Measurements from ENCODE around the gene AKAP8L. TPM values are rescaled to one million over a fixed set of nuclear protein-coding genes. Genes with fewer than 3 reads are reported as not detected.
A peak's percentile ranks its signal among the peaks of the same experiment; 100 is the strongest.
"Not testable (repeated sequence)": the region's sequence is repeated elsewhere in the genome, so short reads cannot be mapped to it uniquely, and the experiment has no call there.

AKAP8L gene
- total RNA-seq, 1 experiment from 2014 or later, result 123 TPM

DNA sequence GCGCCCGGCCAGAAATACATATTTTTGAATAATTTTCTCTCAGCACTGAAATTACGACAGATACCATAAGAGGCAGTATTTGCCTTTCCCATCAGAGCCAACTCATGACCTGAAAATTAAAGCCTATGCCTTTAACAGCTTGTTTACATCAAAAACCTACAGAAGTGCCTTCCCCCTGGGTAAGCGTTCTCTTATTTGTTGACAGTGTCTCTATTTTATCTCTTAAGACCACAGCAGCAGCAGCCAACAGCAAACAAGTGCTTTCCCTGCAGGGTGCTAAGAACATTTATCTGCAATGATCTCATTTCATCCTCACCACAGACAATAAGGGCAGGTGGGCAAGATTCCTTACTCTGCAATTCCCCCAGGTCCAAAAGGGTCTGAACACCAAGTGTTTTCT lies 6.0 kb downstream of the AKAP8L start:
- H4K20me1 ChIP-seq (ENCODE audit: control insufficient read depth, insufficient read depth, insufficient read length), result no peaks in the 10 kb centered on the region
- no peaks in the 10 kb centered on the region for H3K27me3 ChIP-seq (ENCODE audit: insufficient read depth, low read length)
- Mint-ChIP-seq H3K27me3 (ENCODE audit: low read depth) (no peaks in the 10 kb centered on the region), H3K9me3 (no peaks in the 10 kb centered on the region), H3K27ac (peak overlapping the region in 2 of 3 experiments; percentile 45 to 88; a peak in 3 of 7 replicates), H3K4me1 (peaks cover 20 to 22% of the 10 kb centered on the region in 2 experiments), H3K4me3 (no peak overlapping the region; a peak in 1 of 5 replicates), H3K36me3 (ENCODE audit: insufficient read depth in 1 of 3, low read depth in 3 of 3) (peaks cover 16 to 52% (median 41%) of the 10 kb centered on the region in 3 experiments)
- no peak overlapping the region for H3T11ph ChIP-seq (ENCODE audit: low read length)
- DNase-seq, result no peak
- no peak overlapping the region for H2AK5ac ChIP-seq (ENCODE audit: insufficient read length, low read length)
- peaks cover 61% of the 10 kb centered on the region for H3K79me2 ChIP-seq (ENCODE audit: insufficient read depth, low read length)
- no peak overlapping the region for H2BK120ac ChIP-seq (ENCODE audit: low read depth, low read length, poor library complexity, severe bottlenecking)
- no peak overlapping the region for H3K9ac ChIP-seq (ENCODE audit: extremely low read depth, insufficient read length, low read length)
- H3K14ac ChIP-seq (ENCODE audit: insufficient read depth, low read length), result no peak overlapping the region
- TF ChIP-seq, protein P1, sequence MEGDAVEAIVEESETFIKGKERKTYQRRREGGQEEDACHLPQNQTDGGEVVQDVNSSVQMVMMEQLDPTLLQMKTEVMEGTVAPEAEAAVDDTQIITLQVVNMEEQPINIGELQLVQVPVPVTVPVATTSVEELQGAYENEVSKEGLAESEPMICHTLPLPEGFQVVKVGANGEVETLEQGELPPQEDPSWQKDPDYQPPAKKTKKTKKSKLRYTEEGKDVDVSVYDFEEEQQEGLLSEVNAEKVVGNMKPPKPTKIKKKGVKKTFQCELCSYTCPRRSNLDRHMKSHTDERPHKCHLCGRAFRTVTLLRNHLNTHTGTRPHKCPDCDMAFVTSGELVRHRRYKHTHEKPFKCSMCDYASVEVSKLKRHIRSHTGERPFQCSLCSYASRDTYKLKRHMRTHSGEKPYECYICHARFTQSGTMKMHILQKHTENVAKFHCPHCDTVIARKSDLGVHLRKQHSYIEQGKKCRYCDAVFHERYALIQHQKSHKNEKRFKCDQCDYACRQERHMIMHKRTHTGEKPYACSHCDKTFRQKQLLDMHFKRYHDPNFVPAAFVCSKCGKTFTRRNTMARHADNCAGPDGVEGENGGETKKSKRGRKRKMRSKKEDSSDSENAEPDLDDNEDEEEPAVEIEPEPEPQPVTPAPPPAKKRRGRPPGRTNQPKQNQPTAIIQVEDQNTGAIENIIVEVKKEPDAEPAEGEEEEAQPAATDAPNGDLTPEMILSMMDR (conservative IDR thresholded peaks at IDR 0.05), result no peak
- 0 out of 2 replicates have a peak, but pooled peaks cover 2% of the 10 kb centered on the region for H3K4me1 ChIP-seq (ENCODE audit: insufficient read depth, low read length)
- H2BK15ac ChIP-seq (ENCODE audit: low read depth, low read length), result no peak overlapping the region
- no peak overlapping the region for H2BK20ac ChIP-seq (ENCODE audit: low read depth, low read length, poor library complexity, severe bottlenecking)
- no peak overlapping the region for H2BK12ac ChIP-seq (ENCODE audit: insufficient read length, low read depth, low read length)
- no peak overlapping the region for H3K4ac ChIP-seq (ENCODE audit: low read depth, low read length)
- H3K23ac ChIP-seq (ENCODE audit: insufficient read length, low read depth, low read length), result no peak overlapping the region
- H4K5ac ChIP-seq (ENCODE audit: insufficient read length, low read depth, low read length), result no peak overlapping the region
- no peak overlapping the region for H3K56ac ChIP-seq (ENCODE audit: insufficient read length, low read depth, low read length)
- no peak overlapping the region for H3K4me2 ChIP-seq (ENCODE audit: insufficient read depth, insufficient read length, low read length)
- no peaks in the 10 kb centered on the region for H3K9me3 ChIP-seq (ENCODE audit: control insufficient read depth, low read depth, low read length)
- no peak overlapping the region for H2AFZ ChIP-seq (ENCODE audit: low read length)
- H4K91ac ChIP-seq (ENCODE audit: insufficient read length, low read depth, low read length), result no peak overlapping the region
- H4K8ac ChIP-seq (replicated peaks; ENCODE audit: insufficient read length, low read depth, low read length), result no peak overlapping the region
- whole genome bisulfite sequencing (ENCODE audit: extremely low coverage, insufficient read length, low lambda C conversion rate), result no CpG with 5 or more reads among the region's 4 CpGs
- no peak overlapping the region for H3K27ac ChIP-seq (ENCODE audit: insufficient read length, low read depth, low read length)
- no peak overlapping the region for H2BK5ac ChIP-seq (ENCODE audit: insufficient read length, low read length)
- peaks cover 13% of the 10 kb centered on the region for H3K79me1 ChIP-seq (ENCODE audit: insufficient read depth, low read depth, low read length, poor library complexity, severe bottlenecking)
- peaks cover 3% of the 10 kb centered on the region for H3K23me2 ChIP-seq (ENCODE audit: insufficient read length, low read depth, low read length, poor library complexity, severe bottlenecking)
- H3K18ac ChIP-seq (ENCODE audit: insufficient read length, low read depth, low read length), result no peak overlapping the region

DNA sequence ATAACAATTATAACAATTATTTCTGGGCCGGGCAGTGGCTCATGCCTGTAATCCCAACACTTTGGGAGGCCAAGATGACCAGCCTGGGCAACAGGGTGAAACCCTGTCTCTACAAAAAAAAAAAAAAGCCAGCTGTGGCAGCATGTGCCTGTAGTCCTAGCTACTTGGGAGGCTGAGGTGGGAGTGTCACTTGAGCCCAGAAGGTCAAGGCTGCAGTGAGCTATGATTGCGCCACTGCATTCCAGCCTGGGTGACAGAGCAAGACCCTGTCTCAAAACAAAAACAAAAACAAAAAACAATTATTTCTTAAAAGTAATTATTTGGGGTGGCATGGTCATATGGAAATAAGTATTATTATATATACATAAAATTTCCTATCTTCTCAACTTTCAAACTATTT lies 7.4 kb downstream of the AKAP8L start:
- not testable (repeated sequence) for H2BK5ac ChIP-seq (ENCODE audit: insufficient read length, low read length); H2BK20ac ChIP-seq (ENCODE audit: low read depth, low read length, poor library complexity, severe bottlenecking); H2BK120ac ChIP-seq (ENCODE audit: low read depth, low read length, poor library complexity, severe bottlenecking); H3K23me2 ChIP-seq (ENCODE audit: insufficient read length, low read depth, low read length, poor library complexity, severe bottlenecking); H4K8ac ChIP-seq (replicated peaks; ENCODE audit: insufficient read length, low read depth, low read length); H2AK5ac ChIP-seq (ENCODE audit: insufficient read length, low read length); H3K56ac ChIP-seq (ENCODE audit: insufficient read length, low read depth, low read length); H4K5ac ChIP-seq (ENCODE audit: insufficient read length, low read depth, low read length); H3T11ph ChIP-seq (ENCODE audit: low read length); H3K18ac ChIP-seq (ENCODE audit: insufficient read length, low read depth, low read length); H3K14ac ChIP-seq (ENCODE audit: insufficient read depth, low read length); H3K4me1 ChIP-seq (ENCODE audit: insufficient read depth, low read length); H4K20me1 ChIP-seq (ENCODE audit: control insufficient read depth, insufficient read depth, insufficient read length); H3K4me2 ChIP-seq (ENCODE audit: insufficient read depth, insufficient read length, low read length); DNase-seq; H3K27ac ChIP-seq (ENCODE audit: insufficient read length, low read depth, low read length); H3K27me3 Mint-ChIP-seq (ENCODE audit: low read depth); H2BK12ac ChIP-seq (ENCODE audit: insufficient read length, low read depth, low read length); H3K9me3 Mint-ChIP-seq; H3K23ac ChIP-seq (ENCODE audit: insufficient read length, low read depth, low read length); H3K27me3 ChIP-seq (ENCODE audit: insufficient read depth, low read length); H3K27ac Mint-ChIP-seq; H3K9ac ChIP-seq (ENCODE audit: extremely low read depth, insufficient read length, low read length); H2AFZ ChIP-seq (ENCODE audit: low read length); H3K9me3 ChIP-seq (ENCODE audit: control insufficient read depth, low read depth, low read length); H4K91ac ChIP-seq (ENCODE audit: insufficient read length, low read depth, low read length); H3K4ac ChIP-seq (ENCODE audit: low read depth, low read length); H3K4me3 Mint-ChIP-seq; H2BK15ac ChIP-seq (ENCODE audit: low read depth, low read length); H3K79me1 ChIP-seq (ENCODE audit: insufficient read depth, low read depth, low read length, poor library complexity, severe bottlenecking)
- peaks cover 51% of the 10 kb centered on the region for H3K79me2 ChIP-seq (ENCODE audit: insufficient read depth, low read length)
- peaks cover 13 to 53% (median 36%) of the 10 kb centered on the region in 3 experiments; a peak in 6 of 7 replicates for H3K36me3 Mint-ChIP-seq (ENCODE audit: insufficient read depth in 1 of 3, low read depth in 3 of 3)
- no CpG with 5 or more reads among the region's 2 CpGs for WGBS (ENCODE audit: extremely low coverage, insufficient read length, low lambda C conversion rate)
- peaks cover 11% of the 10 kb centered on the region in 2 experiments for H3K4me1 Mint-ChIP-seq
